Measurements from ENCODE around the gene CCDC121. TPM values are rescaled to one million over a fixed set of nuclear protein-coding genes. Genes with fewer than 3 reads are reported as not detected.

Gene CCDC121
- total RNA-seq, 4 donors from 2014 or later = 2.7 to 6.2 (median 5.2) TPM

Small RNAs within 50 kb of the gene (small RNA-seq; reads per million reads assigned to genes)
- 0 reads per million in 3 donors for gene RF00340

Other genes starting within 250 kb of the CCDC121 start
- gene ZNF513, start 248.3 kb downstream of the CCDC121 start, total RNA-seq = 10 to 100 TPM in 3 of 4 donors, 1 to 10 TPM in 1; 8.3 to 14.5 (median 11.4) TPM
- 10 to 100 TPM; 46.1 to 71.8 (median 62.7) TPM for gene PPM1G, start 219.4 kb downstream of the CCDC121 start, total RNA-seq
- gene NRBP1, start 200.4 kb downstream of the CCDC121 start, total RNA-seq = 10 to 100 TPM; 74.8 to 96.0 (median 85.8) TPM
- gene KRTCAP3, start 186.6 kb downstream of the CCDC121 start, total RNA-seq = under 1 TPM in 1 of 4 donors, not detected in 3; 0.45 TPM
- gene IFT172, start 139.3 kb downstream of the CCDC121 start, total RNA-seq = 10 to 100 TPM; 12.1 to 29.7 (median 25.0) TPM
- gene FNDC4, start 133.8 kb downstream of the CCDC121 start, total RNA-seq = 10 to 100 TPM in 2 of 4 donors, 1 to 10 TPM in 2; 3.3 to 12.6 (median 9.8) TPM
- under 1 TPM in 1 of 4 donors, not detected in 3; 0.23 TPM for gene GCKR, start 132.2 kb downstream of the CCDC121 start, total RNA-seq
- 10 to 100 TPM; 29.5 to 39.3 (median 33.7) TPM for gene ZNF512, start 46.0 kb downstream of the CCDC121 start, total RNA-seq
- 10 to 100 TPM; 18.8 to 28.1 (median 22.7) TPM for gene GPN1, start within 50 bp of the CCDC121 start, total RNA-seq
- gene SUPT7L, start 34.6 kb upstream of the CCDC121 start, total RNA-seq = 10 to 100 TPM; 18.5 to 23.1 (median 20.7) TPM
- gene SLC4A1AP, start 34.9 kb upstream of the CCDC121 start, total RNA-seq = 10 to 100 TPM; 16.7 to 22.8 (median 20.1) TPM
- gene MRPL33, start 142.7 kb upstream of the CCDC121 start, total RNA-seq = 100 to 1,000 TPM; 283 to 500 (median 345) TPM